GM12872 (cell line): Measurements from ENCODE around the gene GPATCH1.

ENCODE experiments used
- TF ChIP-seq, protein P1 (sequence below): IDR thresholded peaks from 3 replicates; pipeline ENCODE4 v1.5.1; 2011; ENCODE audit warnings: low read depth, mild to moderate bottlenecking, low read length, moderate library complexity; ENCODE audit not compliant: insufficient read depth

The GPATCH1 gene

GRCh38 chr19:33147538-33147937 is 66.6 kb downstream of the GPATCH1 start:
- TF ChIP-seq, protein P1, sequence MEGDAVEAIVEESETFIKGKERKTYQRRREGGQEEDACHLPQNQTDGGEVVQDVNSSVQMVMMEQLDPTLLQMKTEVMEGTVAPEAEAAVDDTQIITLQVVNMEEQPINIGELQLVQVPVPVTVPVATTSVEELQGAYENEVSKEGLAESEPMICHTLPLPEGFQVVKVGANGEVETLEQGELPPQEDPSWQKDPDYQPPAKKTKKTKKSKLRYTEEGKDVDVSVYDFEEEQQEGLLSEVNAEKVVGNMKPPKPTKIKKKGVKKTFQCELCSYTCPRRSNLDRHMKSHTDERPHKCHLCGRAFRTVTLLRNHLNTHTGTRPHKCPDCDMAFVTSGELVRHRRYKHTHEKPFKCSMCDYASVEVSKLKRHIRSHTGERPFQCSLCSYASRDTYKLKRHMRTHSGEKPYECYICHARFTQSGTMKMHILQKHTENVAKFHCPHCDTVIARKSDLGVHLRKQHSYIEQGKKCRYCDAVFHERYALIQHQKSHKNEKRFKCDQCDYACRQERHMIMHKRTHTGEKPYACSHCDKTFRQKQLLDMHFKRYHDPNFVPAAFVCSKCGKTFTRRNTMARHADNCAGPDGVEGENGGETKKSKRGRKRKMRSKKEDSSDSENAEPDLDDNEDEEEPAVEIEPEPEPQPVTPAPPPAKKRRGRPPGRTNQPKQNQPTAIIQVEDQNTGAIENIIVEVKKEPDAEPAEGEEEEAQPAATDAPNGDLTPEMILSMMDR = no peak

DNA sequence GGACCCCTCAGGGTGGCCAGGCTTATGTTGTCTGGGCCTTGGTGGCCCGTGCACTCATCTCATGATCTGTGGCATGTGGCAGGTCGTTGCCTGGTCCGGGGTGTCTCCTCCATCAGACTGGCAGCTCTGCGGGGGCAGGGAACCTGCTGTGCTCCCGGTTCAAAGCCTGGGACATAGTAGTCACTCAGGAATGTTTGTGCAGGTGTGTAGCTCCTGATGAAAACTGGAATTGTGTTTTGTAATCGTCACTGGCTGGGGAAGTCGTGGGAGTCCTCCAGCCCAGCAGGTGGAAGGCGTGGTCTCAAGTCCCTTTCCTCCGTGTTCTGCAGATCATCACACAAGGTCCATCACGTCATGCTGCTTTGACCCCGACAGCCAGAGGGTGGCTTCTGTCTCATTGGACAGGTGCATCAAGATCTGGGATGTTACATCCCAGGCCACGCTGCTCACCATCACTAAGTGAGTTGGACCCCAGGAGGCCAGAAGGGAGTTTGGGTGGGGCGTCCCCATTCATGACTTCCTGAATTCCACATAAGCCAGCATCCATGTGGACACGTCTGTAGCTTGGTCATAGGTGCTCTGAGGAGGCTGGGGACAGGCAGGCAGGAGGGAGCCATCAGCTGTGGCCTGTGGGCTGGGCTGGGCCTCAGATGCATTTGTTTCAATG is 70.0 kb downstream of the GPATCH1 start:
- TF ChIP-seq, protein P1 = no peak

DNA sequence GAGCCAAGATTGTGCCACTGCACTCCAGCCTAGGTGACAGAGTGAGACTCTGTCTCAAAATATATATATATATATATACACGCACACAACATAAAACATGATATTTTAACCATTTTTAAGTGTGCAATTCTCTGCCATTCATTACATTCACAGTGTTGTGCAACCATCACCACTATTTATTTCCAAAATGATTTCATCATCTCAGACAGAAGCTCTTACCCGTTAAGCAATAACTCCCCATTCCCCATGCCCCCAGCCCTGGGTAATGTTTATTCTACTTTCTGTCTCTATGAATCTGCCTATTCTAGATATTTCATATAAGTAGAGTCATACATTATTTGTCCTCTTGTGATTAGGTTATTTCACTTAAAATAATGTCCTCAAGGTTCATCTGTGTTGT is 71.2 kb downstream of the GPATCH1 start:
- TF ChIP-seq, protein P1 = no peak

DNA sequence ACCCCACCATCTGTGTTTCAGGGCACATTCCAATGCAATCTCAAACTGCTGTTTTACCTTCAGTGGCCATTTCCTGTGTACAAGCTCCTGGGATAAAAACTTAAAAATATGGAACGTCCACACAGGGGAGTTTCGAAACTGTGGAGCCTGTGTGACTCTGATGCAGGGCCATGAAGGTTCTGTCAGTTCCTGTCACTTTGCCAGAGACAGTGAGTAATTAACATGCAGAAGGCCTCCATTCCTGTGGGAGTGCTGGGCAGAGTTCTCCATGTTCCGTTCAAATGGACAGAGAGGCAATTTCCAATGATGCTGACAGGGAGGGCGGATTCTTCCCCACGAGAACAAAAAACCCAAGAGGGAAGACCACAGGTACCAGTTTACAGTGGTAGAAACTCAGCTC is 75.4 kb downstream of the GPATCH1 start:
- TF ChIP-seq, protein P1 = no peak

- TF ChIP-seq, protein P1 = no peak
These were observed 76.9 kb downstream of the GPATCH1 start for GRCh38 chr19:33157906-33158305.

DNA sequence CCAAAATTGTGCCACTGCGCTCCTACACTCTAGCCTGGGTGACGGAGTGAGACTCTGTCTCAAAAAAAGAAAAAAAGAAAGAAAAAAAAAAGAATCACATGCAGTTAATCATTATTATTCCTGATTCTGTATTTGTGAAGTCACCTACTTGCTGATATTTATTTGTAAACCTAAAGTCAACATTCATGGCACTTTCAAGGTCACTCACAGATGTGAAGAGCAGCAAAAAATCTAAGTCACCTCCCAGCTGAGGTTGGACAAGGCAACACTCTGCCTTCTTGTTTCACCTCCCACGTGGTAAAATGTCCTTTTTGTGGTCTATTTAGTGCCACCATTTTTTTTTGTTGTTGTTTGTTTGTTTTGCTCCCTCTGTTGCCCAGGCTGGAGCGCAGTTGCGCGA is 77.4 kb downstream of the GPATCH1 start:
- TF ChIP-seq, protein P1 = no peak

- TF ChIP-seq, protein P1 = no peak
These were observed 78.2 kb downstream of the GPATCH1 start for GRCh38 chr19:33159149-33159548.
